ENCODE data around the gene CHGA. TPM values are rescaled to one million over a fixed set of nuclear protein-coding genes. Genes with fewer than 3 reads are reported as not detected.

CHGA gene
- total RNA-seq, 1 experiment from 2014 or later = 0.17 TPM

GRCh38 chr14:92905667-92906066, 17.3 kb upstream of the CHGA start:
- CTCF ChIA-PET = no interaction called here
- H3K27ac Mint-ChIP-seq (ENCODE audit: unreplicated experiment) = no peak overlapping the region
- BruUV-seq (replicated peaks) = no TSS peak
- no peak overlapping the region for H3K4me3 Mint-ChIP-seq (ENCODE audit: low read depth, unreplicated experiment)
- no peaks in the 10 kb centered on the region for H3K36me3 Mint-ChIP-seq (ENCODE audit: insufficient read depth, unreplicated experiment)
- H3K4me1 Mint-ChIP-seq (ENCODE audit: low read depth, unreplicated experiment) = no peaks in the 10 kb centered on the region
- intact Hi-C loops (cut with micrococcal nuclease; ENCODE audit: unreplicated experiment) = no loop called here
- peaks cover 82% of the 10 kb centered on the region for H3K27me3 Mint-ChIP-seq (ENCODE audit: unreplicated experiment)
- no peaks in the 10 kb centered on the region for H3K9me3 Mint-ChIP-seq (ENCODE audit: low read depth, unreplicated experiment)
- TF ChIP-seq CTCF (IDR thresholded peaks at IDR 0.05; ENCODE audit: unreplicated experiment) = no peak
- no peak for DNase-seq

- H3K27ac Mint-ChIP-seq (ENCODE audit: unreplicated experiment) = no peak overlapping the region
- no TSS peak for BruUV-seq (replicated peaks)
- no peak overlapping the region for H3K4me3 Mint-ChIP-seq (ENCODE audit: low read depth, unreplicated experiment)
- intact Hi-C loops (cut with micrococcal nuclease; ENCODE audit: unreplicated experiment) = no loop called here
- no peaks in the 10 kb centered on the region for H3K36me3 Mint-ChIP-seq (ENCODE audit: insufficient read depth, unreplicated experiment)
- no peak for TF ChIP-seq CTCF (IDR thresholded peaks at IDR 0.05; ENCODE audit: unreplicated experiment)
- CTCF ChIA-PET = interaction anchor here (0.6 kb wide), 1 partner anchor 1882 kb away, joined by 8 read pairs; no protein-coding TSS in a partner anchor
- no peaks in the 10 kb centered on the region for H3K9me3 Mint-ChIP-seq (ENCODE audit: low read depth, unreplicated experiment)
- peaks cover 76% of the 10 kb centered on the region for H3K27me3 Mint-ChIP-seq (ENCODE audit: unreplicated experiment)
- no peak for DNase-seq
- H3K4me1 Mint-ChIP-seq (ENCODE audit: low read depth, unreplicated experiment) = no peaks in the 10 kb centered on the region
These were observed 16.5 kb upstream of the CHGA start for GRCh38 chr14:92906420-92906819.

GRCh38 chr14:92906823-92907222, 16.1 kb upstream of the CHGA start:
- Mint-ChIP-seq H3K36me3 (ENCODE audit: insufficient read depth, unreplicated experiment) (no peaks in the 10 kb centered on the region), H3K9me3 (ENCODE audit: low read depth, unreplicated experiment) (no peaks in the 10 kb centered on the region), H3K27ac (ENCODE audit: unreplicated experiment) (no peak overlapping the region), H3K27me3 (ENCODE audit: unreplicated experiment) (peaks cover 72% of the 10 kb centered on the region), H3K4me3 (ENCODE audit: low read depth, unreplicated experiment) (no peak overlapping the region), H3K4me1 (ENCODE audit: low read depth, unreplicated experiment) (no peaks in the 10 kb centered on the region)
- intact Hi-C loops (cut with micrococcal nuclease; ENCODE audit: unreplicated experiment) = no loop called here
- no peak for DNase-seq
- CTCF ChIA-PET = no interaction called here
- no TSS peak for BruUV-seq (replicated peaks)
- TF ChIP-seq CTCF (IDR thresholded peaks at IDR 0.05; ENCODE audit: unreplicated experiment) = no peak

- TF ChIP-seq CTCF (IDR thresholded peaks at IDR 0.05; ENCODE audit: unreplicated experiment) = no peak
- H3K4me3 Mint-ChIP-seq (ENCODE audit: low read depth, unreplicated experiment) = no peak overlapping the region
- H3K27ac Mint-ChIP-seq (ENCODE audit: unreplicated experiment) = no peak overlapping the region
- H3K4me1 Mint-ChIP-seq (ENCODE audit: low read depth, unreplicated experiment) = no peaks in the 10 kb centered on the region
- no peaks in the 10 kb centered on the region for H3K9me3 Mint-ChIP-seq (ENCODE audit: low read depth, unreplicated experiment)
- no TSS peak for BruUV-seq (replicated peaks)
- peaks cover 66% of the 10 kb centered on the region for H3K27me3 Mint-ChIP-seq (ENCODE audit: unreplicated experiment)
- no peak for DNase-seq
- CTCF ChIA-PET = no interaction called here
- H3K36me3 Mint-ChIP-seq (ENCODE audit: insufficient read depth, unreplicated experiment) = no peaks in the 10 kb centered on the region
- intact Hi-C loops (cut with micrococcal nuclease; ENCODE audit: unreplicated experiment) = no loop called here
These were observed 15.5 kb upstream of the CHGA start for GRCh38 chr14:92907316-92907911.
